HG02759 (cell line): ENCODE data around the gene LRRC4C.
"Not testable (repeated sequence)": the region's sequence is repeated elsewhere in the genome, so short reads cannot be mapped to it uniquely, and the experiment has no call there.

Experiments
- ATAC-seq: cut with Tn5 transposase; IDR thresholded peaks from one replicate; pipeline ENCODE4 v1.9.1; 2021; ENCODE audit warnings: mild to moderate bottlenecking, moderate library complexity; ENCODE audit not compliant: unreplicated experiment

Gene LRRC4C

DNA sequence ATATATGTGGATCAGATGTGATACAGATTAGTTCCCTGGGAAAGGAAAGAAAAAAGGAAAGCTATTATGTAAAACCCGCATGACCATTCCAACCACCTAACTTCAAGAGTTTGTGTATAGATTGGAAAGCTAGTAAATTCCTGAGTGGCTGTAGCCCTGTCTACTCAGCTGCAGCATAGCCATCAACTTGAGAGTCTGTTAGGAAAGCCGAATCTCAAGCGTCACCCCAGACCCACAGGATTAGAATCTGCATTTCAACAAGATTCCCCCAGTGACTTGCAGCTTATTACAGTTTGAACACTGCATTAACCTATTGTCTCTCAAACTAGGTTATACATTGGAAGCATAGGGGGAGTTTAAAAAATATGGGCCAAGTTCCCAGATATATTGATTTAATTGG is 921.7 kb downstream of the LRRC4C start:
- no peak for ATAC-seq

- not testable (repeated sequence) for ATAC-seq
Observed at GRCh38 chr11:40522080-40522479, 937.4 kb downstream of the LRRC4C start.

- ATAC-seq: no peak
Observed at GRCh38 chr11:40517122-40517521, 942.3 kb downstream of the LRRC4C start.

- ATAC-seq: no peak
Observed at GRCh38 chr11:40514124-40514523, 945.3 kb downstream of the LRRC4C start.

- ATAC-seq: no peak
Observed at GRCh38 chr11:40513281-40513680, 946.2 kb downstream of the LRRC4C start.

GRCh38 chr11:40508303-40508702 is 951.1 kb downstream of the LRRC4C start:
- ATAC-seq: no peak

DNA sequence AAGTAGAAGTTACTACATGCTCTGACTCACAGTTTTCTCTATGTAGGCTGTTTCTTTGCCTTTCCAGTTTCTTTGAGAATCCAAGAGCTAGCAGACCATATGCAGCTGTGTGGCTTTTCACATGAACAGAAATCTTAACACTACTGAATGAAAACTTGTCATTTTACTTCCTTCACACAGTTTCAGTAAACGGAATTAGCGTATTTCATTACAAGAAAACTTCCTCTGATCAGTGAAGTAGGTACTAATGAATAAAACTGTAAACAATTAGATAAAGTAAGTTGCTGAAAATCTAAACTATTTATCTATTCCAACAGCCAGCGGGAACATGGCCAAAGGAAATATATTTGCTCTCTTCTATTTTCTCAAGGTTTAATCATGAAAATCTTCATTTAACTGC is 953.2 kb downstream of the LRRC4C start:
- ATAC-seq: no peak

DNA sequence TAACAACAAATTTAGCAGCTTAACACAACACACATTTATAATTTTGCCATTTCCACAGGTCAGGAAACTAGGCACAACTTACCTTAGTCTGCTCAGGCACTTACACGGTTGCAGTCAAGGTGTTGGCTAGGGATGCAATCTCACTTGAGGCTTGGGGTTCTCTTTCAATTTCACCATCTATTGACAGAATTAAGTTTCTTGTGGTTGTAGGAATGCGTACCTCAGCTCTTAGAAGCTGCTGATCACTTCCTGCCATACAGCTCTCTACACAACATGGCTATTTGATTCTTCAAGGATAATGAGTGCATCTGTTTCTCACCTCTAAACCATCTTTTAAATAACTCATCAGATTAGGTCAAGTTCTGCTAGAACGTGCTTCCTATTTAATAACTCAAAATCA is 968.1 kb downstream of the LRRC4C start:
- ATAC-seq: no peak

DNA sequence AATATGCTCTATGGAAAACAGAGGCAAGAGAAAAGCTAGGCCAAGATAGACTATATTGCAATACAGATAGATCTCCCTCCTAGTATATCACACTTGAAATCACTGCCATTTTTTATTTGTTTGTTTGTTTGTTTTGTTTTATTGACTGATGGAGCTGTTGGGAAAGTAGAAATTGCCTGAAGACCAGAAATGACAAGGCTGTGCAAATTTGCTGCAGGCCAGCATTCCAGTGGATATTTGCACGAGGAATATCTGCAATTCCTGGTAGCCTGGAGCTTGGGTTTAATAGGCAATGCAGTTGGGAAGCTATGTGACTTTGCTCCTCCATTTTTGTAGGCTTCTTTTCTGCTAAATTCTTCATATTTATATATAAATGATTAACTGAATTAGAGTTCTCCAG is 991.7 kb downstream of the LRRC4C start:
- ATAC-seq: no peak

GRCh38 chr11:40445391-40445790 is 1014.1 kb downstream of the LRRC4C start:
- no peak for ATAC-seq

- no peak for ATAC-seq
Observed at GRCh38 chr11:40444151-40444550, 1015.3 kb downstream of the LRRC4C start.

DNA sequence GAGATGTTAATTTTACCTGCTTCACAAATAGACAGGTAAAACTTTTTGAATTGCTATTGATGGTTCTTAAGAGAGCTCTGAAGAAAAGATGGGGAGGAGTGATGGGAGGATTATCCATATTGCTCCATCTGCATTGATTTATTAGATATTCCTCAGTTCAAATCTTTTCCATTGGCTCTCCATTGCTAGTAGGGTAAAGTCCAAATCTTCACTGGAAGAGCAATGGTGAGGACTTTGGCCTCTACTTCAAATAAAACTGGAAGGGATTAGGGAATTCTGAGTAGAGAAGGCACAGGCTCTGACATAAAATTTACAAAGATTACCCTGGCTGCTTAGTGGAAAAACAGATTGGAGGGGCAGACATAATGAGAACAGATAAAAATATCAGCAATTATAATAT is 1024.1 kb downstream of the LRRC4C start:
- no peak for ATAC-seq

DNA sequence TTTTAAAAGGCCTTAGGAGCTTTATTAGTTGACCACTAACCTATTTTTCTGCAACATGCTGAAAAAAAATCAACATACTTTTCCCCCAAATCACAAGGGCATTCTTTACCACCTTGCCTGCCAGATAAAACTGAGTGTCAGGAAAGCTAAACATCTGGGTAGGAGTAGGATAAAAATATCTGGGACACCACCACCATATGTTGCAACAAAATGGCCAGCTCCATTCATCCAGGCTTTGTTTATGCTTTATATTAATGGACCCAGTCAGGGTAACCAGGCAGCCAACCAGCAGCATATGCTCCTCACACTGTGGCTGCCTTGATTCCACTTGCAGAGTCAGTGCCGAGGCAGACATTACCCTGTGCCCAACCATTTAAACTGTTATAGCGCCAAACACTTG is 1024.5 kb downstream of the LRRC4C start:
- no peak for ATAC-seq

DNA sequence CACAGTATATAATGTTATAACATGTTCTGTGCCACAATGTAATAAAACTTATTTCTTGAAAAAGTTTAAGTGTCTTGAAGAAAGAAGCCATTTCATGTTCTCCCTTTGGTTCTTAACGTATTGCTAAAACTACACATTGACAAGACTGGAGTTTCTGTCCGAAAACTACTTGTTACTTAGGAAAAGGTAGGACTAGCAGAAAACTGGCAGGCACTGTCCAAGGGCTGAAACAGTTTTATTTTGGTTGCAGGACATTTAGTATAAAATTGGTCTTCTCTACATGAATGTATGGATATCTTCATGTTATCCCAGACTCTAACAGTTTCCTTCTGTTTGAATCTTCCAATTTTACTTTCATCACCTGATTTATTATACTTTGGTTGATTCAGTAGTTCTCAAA is 1027.1 kb downstream of the LRRC4C start:
- ATAC-seq: no peak

DNA sequence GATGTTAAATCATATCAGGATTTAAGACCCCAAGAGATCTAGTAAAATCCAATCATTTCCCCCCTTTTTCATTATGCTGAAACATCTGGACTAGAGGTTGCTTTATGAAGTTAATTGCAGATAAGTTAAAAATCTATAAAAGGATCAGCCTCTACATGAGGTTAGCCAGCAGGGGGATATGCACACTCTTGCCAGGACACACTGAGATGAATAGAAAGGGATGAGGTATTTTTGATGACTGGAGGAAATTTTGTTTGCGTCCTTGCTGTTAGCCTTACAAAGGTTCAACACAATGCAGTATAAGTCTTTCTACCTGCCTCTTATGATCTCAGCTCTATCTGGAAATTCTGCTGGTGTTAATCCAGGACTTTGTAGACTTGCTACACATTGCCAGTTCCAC is 1034.3 kb downstream of the LRRC4C start:
- ATAC-seq: no peak

GRCh38 chr11:40421208-40421981 is 1038.1 kb downstream of the LRRC4C start:
- ATAC-seq: no peak

- ATAC-seq: no peak
Observed at GRCh38 chr11:40417627-40418026, 1041.8 kb downstream of the LRRC4C start.

- ATAC-seq: no peak
Observed at GRCh38 chr11:40407355-40407754, 1052.1 kb downstream of the LRRC4C start.

DNA sequence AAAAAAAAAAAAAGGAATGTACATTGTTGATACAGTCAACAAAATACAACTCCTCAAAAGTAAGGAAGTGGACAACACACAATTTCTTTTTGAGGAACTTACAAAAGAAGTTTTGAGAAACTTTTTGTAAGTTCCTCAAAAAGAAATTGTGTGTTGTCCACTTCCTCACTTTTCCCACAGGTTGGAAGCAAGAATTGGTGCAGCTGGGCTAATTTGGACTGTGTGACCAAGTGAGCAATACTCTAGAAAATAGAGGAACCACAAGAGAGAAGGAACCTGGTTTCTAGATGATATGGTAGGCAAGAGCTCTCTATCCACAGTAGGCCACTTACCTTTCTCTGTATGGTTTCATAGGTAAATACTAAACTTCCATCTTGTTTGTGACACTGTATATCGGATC is 1053.8 kb downstream of the LRRC4C start:
- ATAC-seq: no peak

DNA sequence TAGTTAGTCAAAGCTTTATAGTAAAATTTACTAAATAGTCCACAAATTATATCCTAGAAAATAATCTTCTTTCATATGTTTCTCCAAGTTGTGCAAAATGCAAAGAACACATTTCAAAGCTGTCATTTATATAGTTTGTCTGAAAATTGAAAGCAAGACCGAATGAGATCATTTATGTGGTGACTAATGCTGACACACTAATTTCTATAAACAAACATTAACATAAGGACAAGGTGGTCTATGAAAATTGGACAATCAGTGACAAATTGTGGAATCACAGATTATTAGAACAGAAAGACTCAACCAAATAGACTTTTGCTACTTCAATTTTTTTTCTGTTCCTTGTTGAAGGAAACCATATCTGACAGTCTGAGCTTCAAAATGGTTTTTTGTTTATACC is 1056.1 kb downstream of the LRRC4C start:
- ATAC-seq: no peak

- ATAC-seq: no peak
Observed at GRCh38 chr11:40401132-40401853, 1058.2 kb downstream of the LRRC4C start.

DNA sequence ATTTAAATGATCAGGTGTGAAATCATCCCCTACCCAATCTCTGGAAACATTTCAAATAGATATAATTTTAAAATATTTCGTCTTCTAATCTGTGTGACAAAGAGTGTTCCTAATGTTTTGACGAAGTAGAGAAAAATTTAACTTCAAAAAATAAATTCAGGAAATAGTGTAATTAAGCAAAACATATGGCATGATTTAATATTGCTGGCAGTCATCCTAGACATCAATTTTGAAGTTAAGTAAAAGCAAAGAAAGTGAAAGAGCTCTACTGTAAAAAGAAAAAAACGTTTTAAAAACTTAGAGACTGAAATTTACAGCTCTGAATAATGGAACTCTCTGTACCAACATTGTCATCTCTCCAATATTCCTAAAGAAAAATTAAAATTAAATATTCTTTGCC is 1062.3 kb downstream of the LRRC4C start:
- no peak for ATAC-seq
